PFSK-1 (cell line): ENCODE results near the gene TAX1BP1.

Experiments
- FOXP2 ChIP-seq: optimal IDR thresholded peaks from 2 replicates; pipeline ENCODE3; 2011; ENCODE audit warnings: borderline replicate concordance, control low read depth, inconsistent platforms; ENCODE audit not compliant: insufficient read depth; ENCODE audit errors: extremely low read length, extremely low read depth
- POLR2AphosphoS5 ChIP-seq: IDR thresholded peaks from 2 replicates; pipeline ENCODE4 v1.6.1; 2012; ENCODE audit warnings: low read depth, mild to moderate bottlenecking, control low read depth, low read length, moderate library complexity
- SIN3A ChIP-seq: IDR thresholded peaks from 2 replicates; pipeline ENCODE4 v1.6.1; 2012; ENCODE audit warnings: mild to moderate bottlenecking, low read length, moderate library complexity, borderline replicate concordance; ENCODE audit not compliant: insufficient read depth
- TAF1 ChIP-seq: IDR thresholded peaks from 2 replicates; pipeline ENCODE4 v1.6.1; 2012; ENCODE audit warnings: low read length, control low read depth, borderline replicate concordance; ENCODE audit not compliant: insufficient read depth
- TF ChIP-seq, protein P1 (sequence below), 2 experiments: IDR thresholded peaks; 2 replicates each; pipeline versions ENCODE4 v1.6.1 to v1.8.0; 2011 to 2012; ENCODE audit warnings: low read depth in 2 of 2, low read length in 2 of 2, control low read depth in 1 of 2, inconsistent platforms in 1 of 2, mild to moderate bottlenecking in 1 of 2, moderate library complexity in 1 of 2; ENCODE audit not compliant: insufficient read depth in 1 of 2

GRCh38 chr7:27834179-27834921 is 94.4 kb downstream of the TAX1BP1 start:
- no peak for TF ChIP-seq POLR2AphosphoS5
- TF ChIP-seq, protein P1, sequence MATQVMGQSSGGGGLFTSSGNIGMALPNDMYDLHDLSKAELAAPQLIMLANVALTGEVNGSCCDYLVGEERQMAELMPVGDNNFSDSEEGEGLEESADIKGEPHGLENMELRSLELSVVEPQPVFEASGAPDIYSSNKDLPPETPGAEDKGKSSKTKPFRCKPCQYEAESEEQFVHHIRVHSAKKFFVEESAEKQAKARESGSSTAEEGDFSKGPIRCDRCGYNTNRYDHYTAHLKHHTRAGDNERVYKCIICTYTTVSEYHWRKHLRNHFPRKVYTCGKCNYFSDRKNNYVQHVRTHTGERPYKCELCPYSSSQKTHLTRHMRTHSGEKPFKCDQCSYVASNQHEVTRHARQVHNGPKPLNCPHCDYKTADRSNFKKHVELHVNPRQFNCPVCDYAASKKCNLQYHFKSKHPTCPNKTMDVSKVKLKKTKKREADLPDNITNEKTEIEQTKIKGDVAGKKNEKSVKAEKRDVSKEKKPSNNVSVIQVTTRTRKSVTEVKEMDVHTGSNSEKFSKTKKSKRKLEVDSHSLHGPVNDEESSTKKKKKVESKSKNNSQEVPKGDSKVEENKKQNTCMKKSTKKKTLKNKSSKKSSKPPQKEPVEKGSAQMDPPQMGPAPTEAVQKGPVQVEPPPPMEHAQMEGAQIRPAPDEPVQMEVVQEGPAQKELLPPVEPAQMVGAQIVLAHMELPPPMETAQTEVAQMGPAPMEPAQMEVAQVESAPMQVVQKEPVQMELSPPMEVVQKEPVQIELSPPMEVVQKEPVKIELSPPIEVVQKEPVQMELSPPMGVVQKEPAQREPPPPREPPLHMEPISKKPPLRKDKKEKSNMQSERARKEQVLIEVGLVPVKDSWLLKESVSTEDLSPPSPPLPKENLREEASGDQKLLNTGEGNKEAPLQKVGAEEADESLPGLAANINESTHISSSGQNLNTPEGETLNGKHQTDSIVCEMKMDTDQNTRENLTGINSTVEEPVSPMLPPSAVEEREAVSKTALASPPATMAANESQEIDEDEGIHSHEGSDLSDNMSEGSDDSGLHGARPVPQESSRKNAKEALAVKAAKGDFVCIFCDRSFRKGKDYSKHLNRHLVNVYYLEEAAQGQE (IDR thresholded peaks at IDR 0.05; ENCODE audit: insufficient read depth in 1 of 2, low read depth in 2 of 2, low read length in 2 of 2): no peak
- no peak for TF ChIP-seq TAF1
- no peak for TF ChIP-seq FOXP2
- TF ChIP-seq SIN3A: no peak
